ENCODE data around the gene CAMTA1. TPM values are rescaled to one million over a fixed set of nuclear protein-coding genes. Genes with fewer than 3 reads are reported as not detected.
A peak's percentile ranks its signal among the peaks of the same experiment; 100 is the strongest.

The CAMTA1 gene
- total RNA-seq, 1 donor from 2014 or later: 77.6 TPM

DNA sequence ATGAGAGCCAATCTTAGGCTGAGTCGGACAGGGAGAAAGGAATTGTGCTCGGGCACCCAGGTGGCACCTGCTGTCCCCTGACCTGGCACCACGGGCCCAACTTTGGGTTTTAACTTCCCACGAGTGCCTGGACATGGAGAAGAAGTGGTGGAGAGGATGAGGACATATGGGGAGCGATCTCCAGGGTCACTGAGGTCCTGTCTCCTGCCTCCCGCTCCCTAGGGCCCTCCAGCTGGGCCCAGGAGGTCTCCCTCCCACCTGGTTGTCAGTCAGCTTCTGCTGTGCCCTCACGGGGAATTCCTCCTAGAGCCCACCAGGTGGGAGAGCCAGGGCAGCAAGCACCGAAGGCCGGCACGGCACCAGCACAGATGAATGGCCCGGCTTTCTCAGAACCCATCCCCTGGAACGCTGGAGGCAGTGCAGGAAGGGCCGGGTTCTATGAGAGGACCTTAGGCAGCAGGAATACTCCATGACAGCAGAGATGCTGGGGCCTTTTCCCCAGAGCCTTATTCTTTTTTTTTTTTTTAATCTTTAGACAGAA is 435.5 kb downstream of the CAMTA1 start:
- Histone ChIP-seq H3K79me2 (ENCODE audit: insufficient read depth, low read length) (no peaks in the 10 kb centered on the region), H3K4me3 (ENCODE audit: insufficient read depth, low read depth, low read length) (no peak overlapping the region), H4K20me1 (ENCODE audit: insufficient read depth, low read length) (no peaks in the 10 kb centered on the region), H3K4me1 (ENCODE audit: insufficient read depth, low read length) (peaks cover 24% of the 10 kb centered on the region), H3K4me2 (ENCODE audit: low read length) (peak overlapping the region; percentile 35), H3K9me3 (ENCODE audit: insufficient read depth, low read depth, low read length) (no peaks in the 10 kb centered on the region), H3K27ac (ENCODE audit: low read depth, low read length) (peak overlapping the region; percentile 97), H3K36me3 (ENCODE audit: insufficient read depth, low read length) (no peaks in the 10 kb centered on the region), H3K27me3 (ENCODE audit: insufficient read depth, low read length) (no peaks in the 10 kb centered on the region), H2AFZ (ENCODE audit: low read depth, low read length) (peak overlapping the region; percentile 69), H3K9ac (ENCODE audit: low read length) (peak overlapping the region; percentile 73)
- Mint-ChIP-seq H3K36me3 (ENCODE audit: low read depth, unreplicated experiment) (peaks cover 1% of the 10 kb centered on the region), H3K4me1 (ENCODE audit: low read depth, unreplicated experiment) (peaks cover 14% of the 10 kb centered on the region), H3K4me3 (ENCODE audit: unreplicated experiment) (no peak overlapping the region), H3K27ac (ENCODE audit: unreplicated experiment) (no peak overlapping the region), H3K27me3 (ENCODE audit: low read depth, unreplicated experiment) (no peaks in the 10 kb centered on the region), H3K9me3 (ENCODE audit: unreplicated experiment) (no peaks in the 10 kb centered on the region)
- TF ChIP-seq, protein P1, sequence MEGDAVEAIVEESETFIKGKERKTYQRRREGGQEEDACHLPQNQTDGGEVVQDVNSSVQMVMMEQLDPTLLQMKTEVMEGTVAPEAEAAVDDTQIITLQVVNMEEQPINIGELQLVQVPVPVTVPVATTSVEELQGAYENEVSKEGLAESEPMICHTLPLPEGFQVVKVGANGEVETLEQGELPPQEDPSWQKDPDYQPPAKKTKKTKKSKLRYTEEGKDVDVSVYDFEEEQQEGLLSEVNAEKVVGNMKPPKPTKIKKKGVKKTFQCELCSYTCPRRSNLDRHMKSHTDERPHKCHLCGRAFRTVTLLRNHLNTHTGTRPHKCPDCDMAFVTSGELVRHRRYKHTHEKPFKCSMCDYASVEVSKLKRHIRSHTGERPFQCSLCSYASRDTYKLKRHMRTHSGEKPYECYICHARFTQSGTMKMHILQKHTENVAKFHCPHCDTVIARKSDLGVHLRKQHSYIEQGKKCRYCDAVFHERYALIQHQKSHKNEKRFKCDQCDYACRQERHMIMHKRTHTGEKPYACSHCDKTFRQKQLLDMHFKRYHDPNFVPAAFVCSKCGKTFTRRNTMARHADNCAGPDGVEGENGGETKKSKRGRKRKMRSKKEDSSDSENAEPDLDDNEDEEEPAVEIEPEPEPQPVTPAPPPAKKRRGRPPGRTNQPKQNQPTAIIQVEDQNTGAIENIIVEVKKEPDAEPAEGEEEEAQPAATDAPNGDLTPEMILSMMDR (IDR thresholded peaks at IDR 0.05; ENCODE audit: insufficient read depth, low read depth, low read length): no peak
- no peak for TF ChIP-seq EZH2 (IDR thresholded peaks at IDR 0.05; ENCODE audit: insufficient read depth, low read length)
- DNase-seq (ENCODE audit: low read depth) (no peak), FAIRE-seq (no peak)

DNA sequence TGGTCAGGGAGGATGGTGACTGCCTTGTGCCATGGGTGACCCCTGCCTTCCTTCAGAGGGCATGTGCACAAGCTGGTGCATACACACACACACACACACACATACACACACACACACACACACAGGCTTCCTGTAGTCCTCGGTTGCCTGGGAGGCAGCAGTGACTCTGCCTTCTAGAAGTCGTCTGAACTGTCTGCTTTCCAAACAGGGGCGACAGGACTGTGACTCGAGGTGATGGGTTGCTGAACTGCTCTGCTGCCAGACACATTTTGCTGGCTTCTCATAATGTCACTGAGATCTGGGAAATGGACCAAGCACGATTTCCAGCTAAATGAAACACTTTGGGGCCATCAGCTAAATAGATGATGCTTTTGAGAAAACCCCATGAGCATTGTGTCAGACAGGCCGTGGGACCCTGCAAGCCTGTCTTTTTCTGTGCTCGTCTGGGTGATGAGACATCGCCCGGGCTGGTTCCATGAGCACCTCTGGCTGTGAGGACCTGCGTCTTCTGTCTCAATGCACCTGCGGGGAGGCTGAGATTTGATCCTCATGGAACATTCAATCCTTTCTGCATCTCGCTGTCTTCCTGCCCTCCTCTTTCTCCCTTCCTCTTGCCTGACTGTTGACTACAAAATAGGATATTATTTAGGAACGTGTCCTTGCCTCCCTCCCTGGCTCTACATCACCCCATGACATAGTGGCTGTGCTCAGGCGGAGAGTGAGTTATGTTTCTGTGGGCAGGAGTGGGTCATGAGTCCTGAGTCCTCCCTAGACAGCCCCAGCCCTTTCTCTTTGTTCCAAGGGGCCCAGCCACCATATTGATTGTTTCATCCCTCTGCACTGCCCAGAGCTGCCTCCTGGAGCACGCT is 436.8 kb downstream of the CAMTA1 start:
- no peaks in the 10 kb centered on the region for H3K36me3 Mint-ChIP-seq (ENCODE audit: low read depth, unreplicated experiment)
- Histone ChIP-seq H2AFZ (ENCODE audit: low read depth, low read length) (no peak overlapping the region), H3K79me2 (ENCODE audit: insufficient read depth, low read length) (no peaks in the 10 kb centered on the region), H3K4me3 (ENCODE audit: insufficient read depth, low read depth, low read length) (no peak overlapping the region), H3K36me3 (ENCODE audit: insufficient read depth, low read length) (no peaks in the 10 kb centered on the region), H3K27ac (ENCODE audit: low read depth, low read length) (peak overlapping the region; percentile 21), H3K9me3 (ENCODE audit: insufficient read depth, low read depth, low read length) (no peaks in the 10 kb centered on the region), H4K20me1 (ENCODE audit: insufficient read depth, low read length) (no peaks in the 10 kb centered on the region), H3K4me1 (ENCODE audit: insufficient read depth, low read length) (peaks cover 24% of the 10 kb centered on the region), H3K9ac (ENCODE audit: low read length) (no peak overlapping the region), H3K4me2 (ENCODE audit: low read length) (no peak overlapping the region), H3K27me3 (ENCODE audit: insufficient read depth, low read length) (no peaks in the 10 kb centered on the region)
- peaks cover 2% of the 10 kb centered on the region for H3K27me3 Mint-ChIP-seq (ENCODE audit: low read depth, unreplicated experiment)
- peak overlapping the region; percentile 60 for H3K27ac Mint-ChIP-seq (ENCODE audit: unreplicated experiment)
- no peak overlapping the region for H3K4me3 Mint-ChIP-seq (ENCODE audit: unreplicated experiment)
- FAIRE-seq: no peak
- TF ChIP-seq, protein P1 (IDR thresholded peaks at IDR 0.05; ENCODE audit: insufficient read depth, low read depth, low read length): no peak
- no peak for TF ChIP-seq EZH2 (IDR thresholded peaks at IDR 0.05; ENCODE audit: insufficient read depth, low read length)
- no peaks in the 10 kb centered on the region for H3K9me3 Mint-ChIP-seq (ENCODE audit: unreplicated experiment)
- H3K4me1 Mint-ChIP-seq (ENCODE audit: low read depth, unreplicated experiment): peaks cover 14% of the 10 kb centered on the region
- peak; percentile 16 for DNase-seq (ENCODE audit: low read depth)

DNA sequence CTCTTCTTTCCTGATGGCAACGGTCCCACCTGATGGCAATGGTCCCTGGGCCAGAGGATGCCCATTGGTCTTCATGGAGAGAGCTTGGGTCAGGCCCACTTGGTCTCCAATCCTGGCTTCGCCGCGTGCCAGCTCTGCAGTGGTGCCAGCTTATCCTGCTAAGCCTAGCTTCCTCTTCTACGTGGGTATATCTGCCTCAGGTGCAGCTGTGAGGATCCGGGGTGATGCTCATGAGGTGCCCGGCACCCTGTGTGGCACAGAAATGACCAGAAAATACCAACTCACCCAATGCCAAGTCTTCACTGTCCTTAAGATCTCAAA is 437.4 kb downstream of the CAMTA1 start:
- Histone ChIP-seq H3K4me1 (ENCODE audit: insufficient read depth, low read length) (peaks cover 24% of the 10 kb centered on the region), H3K79me2 (ENCODE audit: insufficient read depth, low read length) (no peaks in the 10 kb centered on the region), H3K4me3 (ENCODE audit: insufficient read depth, low read depth, low read length) (no peak overlapping the region), H3K27ac (ENCODE audit: low read depth, low read length) (peak overlapping the region; percentile 21), H4K20me1 (ENCODE audit: insufficient read depth, low read length) (no peaks in the 10 kb centered on the region), H3K4me2 (ENCODE audit: low read length) (no peak overlapping the region), H2AFZ (ENCODE audit: low read depth, low read length) (no peak overlapping the region), H3K27me3 (ENCODE audit: insufficient read depth, low read length) (no peaks in the 10 kb centered on the region), H3K9me3 (ENCODE audit: insufficient read depth, low read depth, low read length) (no peaks in the 10 kb centered on the region), H3K9ac (ENCODE audit: low read length) (no peak overlapping the region), H3K36me3 (ENCODE audit: insufficient read depth, low read length) (no peaks in the 10 kb centered on the region)
- FAIRE-seq (no peak), DNase-seq (ENCODE audit: low read depth) (no peak)
- H3K9me3 Mint-ChIP-seq (ENCODE audit: unreplicated experiment): no peaks in the 10 kb centered on the region
- H3K27me3 Mint-ChIP-seq (ENCODE audit: low read depth, unreplicated experiment): peaks cover 2% of the 10 kb centered on the region
- H3K4me1 Mint-ChIP-seq (ENCODE audit: low read depth, unreplicated experiment): peaks cover 14% of the 10 kb centered on the region
- no peaks in the 10 kb centered on the region for H3K36me3 Mint-ChIP-seq (ENCODE audit: low read depth, unreplicated experiment)
- no peak for TF ChIP-seq EZH2 (IDR thresholded peaks at IDR 0.05; ENCODE audit: insufficient read depth, low read length)
- TF ChIP-seq, protein P1 (IDR thresholded peaks at IDR 0.05; ENCODE audit: insufficient read depth, low read depth, low read length): no peak
- H3K27ac Mint-ChIP-seq (ENCODE audit: unreplicated experiment): no peak overlapping the region
- no peak overlapping the region for H3K4me3 Mint-ChIP-seq (ENCODE audit: unreplicated experiment)

All from astrocyte (in vitro differentiated cells and primary cell).